NCI-H2081 (cell line): ENCODE data around the gene CNTN4.

Source experiments
- DNase-seq, 2 experiments: peaks; one replicate each; lab custom pipeline; 2025; lab: John Stamatoyannopoulos, UW

The CNTN4 gene

GRCh38 chr3:3038201-3038991, 939.7 kb downstream of the CNTN4 start:
- no peak for DNase-seq

- no peak for DNase-seq
Measured at GRCh38 chr3:3053974-3054373, 955.3 kb downstream of the CNTN4 start.

GRCh38 chr3:3059645-3060044, 961.0 kb downstream of the CNTN4 start:
- DNase-seq, result no peak

- no peak for DNase-seq
Measured at GRCh38 chr3:3064297-3064696, 965.6 kb downstream of the CNTN4 start.

GRCh38 chr3:3065876-3066275, 967.2 kb downstream of the CNTN4 start:
- no peak for DNase-seq

GRCh38 chr3:3066378-3066777, 967.7 kb downstream of the CNTN4 start:
- DNase-seq, result no peak

GRCh38 chr3:3066910-3067309, 968.2 kb downstream of the CNTN4 start:
- DNase-seq, result no peak

GRCh38 chr3:3068358-3068881, 969.8 kb downstream of the CNTN4 start:
- DNase-seq, result no peak

GRCh38 chr3:3069723-3070122, 971.1 kb downstream of the CNTN4 start:
- DNase-seq, result peak in 1 of 2 experiments; percentile 31

- peak in 1 of 2 experiments; percentile 31 for DNase-seq
Measured at GRCh38 chr3:3071136-3071535, 972.5 kb downstream of the CNTN4 start.

- no peak for DNase-seq
Measured at GRCh38 chr3:3074551-3075257, 976.0 kb downstream of the CNTN4 start.

GRCh38 chr3:3080309-3080708, 981.6 kb downstream of the CNTN4 start:
- no peak for DNase-seq

GRCh38 chr3:3081381-3082233, 982.9 kb downstream of the CNTN4 start:
- no peak for DNase-seq

GRCh38 chr3:3082234-3082924, 983.7 kb downstream of the CNTN4 start:
- no peak for DNase-seq

- no peak for DNase-seq
Measured at GRCh38 chr3:3084890-3085289, 986.2 kb downstream of the CNTN4 start.

GRCh38 chr3:3085782-3086181, 987.1 kb downstream of the CNTN4 start:
- no peak for DNase-seq

GRCh38 chr3:3086239-3086638, 987.6 kb downstream of the CNTN4 start:
- no peak for DNase-seq

- no peak for DNase-seq
Measured at GRCh38 chr3:3087279-3087678, 988.6 kb downstream of the CNTN4 start.

- DNase-seq, result no peak
Measured at GRCh38 chr3:3087716-3088465, 989.2 kb downstream of the CNTN4 start.

GRCh38 chr3:3089017-3089416, 990.4 kb downstream of the CNTN4 start:
- DNase-seq, result no peak

GRCh38 chr3:3097958-3098357, 999.3 kb downstream of the CNTN4 start:
- no peak for DNase-seq
